GM21717 (cell line): ENCODE measurements around the gene RANGAP1.

Experiments used
- ATAC-seq: cut with Tn5 transposase; IDR thresholded peaks from one replicate; pipeline ENCODE4 v1.9.1; 2021; ENCODE audit warnings: mild to moderate bottlenecking, moderate library complexity; ENCODE audit not compliant: unreplicated experiment

Gene RANGAP1

DNA sequence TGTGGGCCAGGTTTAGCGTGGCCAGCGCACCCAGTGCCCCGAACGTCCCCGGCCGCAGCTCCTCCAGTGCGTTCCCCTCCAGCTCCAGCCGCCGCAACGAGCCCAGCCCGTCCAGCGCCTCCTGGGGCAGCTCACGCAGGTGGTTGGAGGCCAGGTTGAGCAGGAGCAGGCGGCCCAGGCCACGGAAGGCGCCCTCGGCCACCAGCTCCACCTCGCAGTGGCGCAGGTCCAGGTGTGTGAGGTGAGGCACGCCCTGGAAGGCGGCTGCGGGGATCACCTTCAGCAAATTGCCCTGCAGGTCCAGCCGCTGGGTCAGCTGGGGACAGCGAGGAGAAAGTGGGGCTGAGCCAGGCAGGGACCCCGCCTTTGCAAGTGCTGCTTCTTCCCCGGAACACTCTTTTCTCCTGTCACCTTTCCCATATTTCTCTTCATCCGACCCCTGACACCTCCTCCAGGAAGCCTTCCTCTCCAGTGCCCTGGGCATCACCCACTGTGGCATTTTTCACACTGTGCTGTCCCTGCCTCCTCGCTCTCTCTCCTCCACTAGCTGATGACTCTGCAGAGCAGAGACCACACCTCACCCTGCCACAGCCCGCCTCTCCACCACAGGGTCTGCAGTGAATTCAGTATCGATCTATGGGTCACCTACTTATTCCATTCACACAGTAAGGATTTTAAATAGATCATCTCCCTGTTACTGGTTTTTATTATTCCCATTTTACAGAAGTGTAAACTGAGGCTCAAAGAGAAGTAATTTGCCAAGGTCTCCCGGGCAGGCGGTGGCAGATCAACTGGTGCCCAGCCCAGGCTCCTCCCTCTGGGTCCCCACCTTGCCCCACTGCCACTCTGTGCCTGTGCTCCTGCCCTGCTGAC lies 47.2 kb downstream of the RANGAP1 start:
- ATAC-seq, result no peak

DNA sequence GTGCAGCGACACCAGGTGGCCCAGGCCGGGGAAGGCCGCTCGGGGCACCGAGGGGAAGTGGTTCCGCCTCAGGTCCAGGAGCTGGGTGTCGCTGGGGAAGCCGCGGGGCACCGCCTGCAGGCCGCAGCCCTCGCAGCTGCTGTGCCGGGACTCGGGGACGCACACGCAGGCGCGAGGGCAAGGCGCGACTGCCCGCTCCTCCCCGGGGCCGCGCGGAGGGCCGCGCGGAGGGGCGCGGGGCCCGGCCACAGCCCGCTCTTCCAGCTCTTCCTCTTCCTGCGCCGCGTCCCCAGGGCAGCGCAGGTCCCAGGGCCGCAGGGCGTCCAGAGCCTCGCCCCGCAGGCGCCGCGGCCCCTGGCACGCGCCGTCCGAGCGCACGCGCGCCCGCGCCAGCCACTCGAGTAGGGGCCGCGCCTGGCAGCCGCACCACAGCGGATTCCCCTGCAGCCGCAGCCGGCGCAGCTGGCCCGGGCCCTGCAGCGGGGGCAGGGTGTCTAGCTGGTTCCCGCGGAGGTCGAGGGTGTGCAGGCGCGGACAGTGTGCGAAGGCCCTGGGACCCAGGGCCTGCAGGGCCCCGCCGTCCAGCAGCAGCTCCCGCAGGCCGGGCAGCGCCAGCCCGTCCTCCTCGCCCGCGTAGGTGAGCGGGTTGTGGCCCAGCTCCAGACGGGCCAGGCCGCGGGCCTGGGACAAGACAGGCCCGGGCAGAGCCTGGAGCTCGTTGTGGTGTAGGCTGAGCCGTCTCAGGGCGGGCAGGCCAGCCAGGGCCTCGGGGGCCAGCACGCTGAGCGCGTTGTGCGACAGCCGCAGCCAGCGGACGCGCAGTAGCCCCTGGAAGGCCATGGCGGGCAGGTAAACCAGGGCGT lies 48.0 kb downstream of the RANGAP1 start:
- peak; percentile 69 for ATAC-seq

DNA sequence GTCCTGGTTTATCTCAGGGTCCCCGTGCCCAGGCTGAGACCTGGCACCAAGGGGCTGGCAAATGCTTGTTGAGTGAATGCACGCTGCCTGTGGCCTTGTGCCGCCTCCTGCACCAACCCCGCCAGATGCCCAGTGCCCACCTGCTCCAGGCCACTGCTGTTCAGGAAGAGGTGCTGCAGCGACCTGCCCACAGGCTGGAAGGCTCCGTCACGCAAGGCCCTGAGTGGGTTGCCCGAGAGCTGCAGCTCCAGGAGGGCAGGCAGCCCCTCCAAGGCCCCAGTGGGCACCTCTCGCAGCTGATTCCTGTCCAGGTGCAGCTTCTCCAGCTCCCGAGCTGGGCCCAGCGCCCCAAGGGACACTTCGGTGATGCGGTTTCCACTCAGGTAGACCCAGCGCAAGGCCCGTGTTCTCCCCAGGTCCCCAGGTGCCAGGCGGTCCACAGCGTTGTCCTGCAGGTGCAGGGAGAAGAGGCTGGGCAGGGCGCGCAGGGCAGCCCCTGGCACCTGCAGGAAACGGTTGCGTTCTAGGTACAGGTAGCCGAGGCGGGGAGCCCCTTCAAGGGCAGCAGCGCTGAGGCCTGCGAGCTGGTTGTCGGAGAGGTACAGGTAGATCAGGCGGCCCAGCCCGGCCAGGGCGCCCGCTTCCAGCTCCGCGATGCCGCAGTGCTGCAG lies 48.8 kb downstream of the RANGAP1 start:
- no peak for ATAC-seq

DNA sequence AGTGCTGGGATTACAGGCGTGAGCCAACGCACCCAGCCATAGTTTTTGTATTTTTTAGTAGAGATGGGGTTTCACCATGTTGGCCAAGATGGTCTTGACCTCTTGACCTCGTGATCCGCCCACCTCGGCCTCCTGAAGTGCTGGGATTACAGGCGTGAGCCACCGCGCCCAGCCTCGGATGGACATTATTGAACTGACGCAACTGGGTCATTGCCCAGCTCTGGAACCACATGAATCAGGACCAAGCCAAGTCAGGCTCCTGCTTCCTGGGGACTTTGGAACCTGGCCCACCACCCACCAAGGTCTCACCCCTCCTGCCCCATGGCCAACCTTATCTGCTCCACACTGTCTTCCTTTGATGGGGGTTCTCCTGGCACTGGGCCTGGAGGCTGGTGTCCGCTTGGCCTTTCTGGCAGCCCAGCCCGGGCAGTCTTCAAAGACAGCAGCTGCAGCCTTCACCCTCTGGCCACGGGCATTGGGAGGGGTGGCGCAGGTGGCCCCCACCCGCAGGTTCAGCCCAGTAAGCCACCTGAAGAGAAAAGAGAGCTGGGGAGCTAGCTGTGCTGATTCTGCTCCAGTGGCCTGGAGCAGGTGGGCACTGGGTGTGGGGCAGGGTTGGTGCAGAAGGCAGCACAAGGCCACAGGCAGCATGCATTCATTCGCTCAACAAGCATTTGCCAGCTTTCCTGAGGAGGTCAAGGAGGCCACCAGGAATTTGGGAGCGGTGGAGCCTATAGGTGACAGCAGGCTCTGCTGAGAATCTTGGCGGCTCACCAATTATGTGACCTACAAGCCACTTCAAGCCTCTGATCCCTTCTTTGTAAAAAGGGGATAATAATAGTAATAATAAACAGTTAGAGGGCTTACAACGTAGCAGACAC lies 50.9 kb downstream of the RANGAP1 start:
- ATAC-seq, result no peak

DNA sequence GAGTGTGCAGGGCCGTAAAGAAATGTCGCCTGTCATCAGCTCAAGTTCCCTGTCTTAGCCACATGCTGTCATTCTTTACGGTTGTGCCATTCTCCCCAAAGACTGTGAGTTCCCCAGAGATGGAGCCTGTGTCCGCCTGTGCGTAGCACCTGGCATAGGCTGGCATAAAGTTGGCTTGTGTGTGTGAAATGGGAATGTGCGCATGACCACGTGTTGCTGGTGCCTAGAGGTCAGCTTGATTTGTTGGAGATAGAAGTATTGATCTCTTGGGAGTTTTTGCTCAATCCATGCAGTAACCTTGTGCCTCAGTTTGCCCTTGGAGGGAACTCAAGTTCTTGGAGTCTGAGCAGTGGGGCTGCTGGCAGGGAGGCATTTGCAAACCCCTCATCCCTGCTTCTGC lies 54.6 kb downstream of the RANGAP1 start:
- ATAC-seq, result no peak

DNA sequence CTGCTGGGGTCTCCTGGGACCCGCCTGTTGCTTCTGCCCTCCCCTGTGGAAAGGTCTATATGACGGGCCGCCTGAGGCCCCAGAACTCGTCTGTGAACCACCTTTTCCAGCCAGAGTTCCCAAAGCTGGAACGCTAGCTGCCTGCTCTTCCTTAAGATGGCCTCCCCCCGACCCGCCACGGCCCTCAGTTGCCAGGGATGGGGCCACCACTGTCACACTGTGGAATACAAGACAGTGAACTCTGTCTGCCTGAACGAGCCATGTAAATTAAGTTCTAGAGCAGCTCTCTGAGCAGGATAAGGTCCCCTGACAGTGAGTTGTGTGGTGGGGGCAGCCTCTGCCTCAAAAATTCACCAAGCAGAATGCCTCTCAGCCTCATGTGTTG lies 55.6 kb downstream of the RANGAP1 start:
- no peak for ATAC-seq

DNA sequence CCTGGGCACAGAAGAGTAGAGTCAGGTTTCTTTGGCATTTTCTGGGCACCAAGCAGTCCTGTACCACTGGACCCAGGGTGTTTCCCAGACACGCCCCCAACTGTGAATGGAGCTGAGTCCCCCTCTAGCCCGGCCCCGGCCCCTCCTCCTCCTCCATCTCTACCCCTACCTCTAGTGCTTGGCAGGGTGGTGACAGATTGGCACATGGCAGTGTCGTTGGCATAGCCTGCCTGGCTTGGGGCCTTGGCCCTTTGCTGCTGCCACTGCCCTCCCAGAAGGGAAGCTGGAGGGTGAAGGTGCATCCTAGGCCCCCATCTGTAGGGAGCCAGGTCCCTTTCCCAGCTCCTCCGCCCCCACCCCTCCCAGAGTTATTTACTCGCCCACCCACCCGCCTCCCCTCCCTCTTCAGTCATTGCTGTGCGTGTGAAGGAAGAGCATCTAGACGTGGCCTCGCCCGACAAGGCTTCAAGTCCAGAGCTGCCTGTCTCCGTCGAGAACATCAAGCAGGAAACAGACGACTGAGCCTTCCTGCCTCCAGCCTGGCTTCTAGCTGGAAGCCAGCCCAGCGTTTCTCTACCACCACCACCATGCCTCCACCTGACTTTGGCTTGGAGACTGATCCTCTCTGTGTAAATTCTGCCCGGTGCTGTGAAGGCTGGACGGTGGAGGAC lies 56.1 kb downstream of the RANGAP1 start:
- ATAC-seq, result no peak

DNA sequence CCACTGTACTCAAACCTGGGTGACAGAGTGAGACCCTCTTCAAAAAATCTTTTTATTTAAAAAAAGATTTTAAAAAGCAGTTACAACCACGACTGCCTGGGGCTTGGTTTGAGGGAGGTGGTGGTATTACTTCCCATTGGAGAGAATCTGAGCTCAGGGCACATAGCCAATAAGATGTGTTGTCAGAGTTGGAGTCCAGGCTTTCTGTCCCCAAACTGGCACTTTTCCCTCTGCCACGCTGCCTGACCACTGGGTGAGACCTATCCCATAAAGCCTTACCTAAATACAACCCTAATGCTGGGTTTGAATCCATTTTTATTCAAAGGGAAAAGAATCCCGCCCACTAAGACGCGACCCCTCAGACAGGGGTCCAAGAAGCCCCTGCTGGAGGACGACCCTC lies 56.8 kb downstream of the RANGAP1 start:
- ATAC-seq, result no peak

DNA sequence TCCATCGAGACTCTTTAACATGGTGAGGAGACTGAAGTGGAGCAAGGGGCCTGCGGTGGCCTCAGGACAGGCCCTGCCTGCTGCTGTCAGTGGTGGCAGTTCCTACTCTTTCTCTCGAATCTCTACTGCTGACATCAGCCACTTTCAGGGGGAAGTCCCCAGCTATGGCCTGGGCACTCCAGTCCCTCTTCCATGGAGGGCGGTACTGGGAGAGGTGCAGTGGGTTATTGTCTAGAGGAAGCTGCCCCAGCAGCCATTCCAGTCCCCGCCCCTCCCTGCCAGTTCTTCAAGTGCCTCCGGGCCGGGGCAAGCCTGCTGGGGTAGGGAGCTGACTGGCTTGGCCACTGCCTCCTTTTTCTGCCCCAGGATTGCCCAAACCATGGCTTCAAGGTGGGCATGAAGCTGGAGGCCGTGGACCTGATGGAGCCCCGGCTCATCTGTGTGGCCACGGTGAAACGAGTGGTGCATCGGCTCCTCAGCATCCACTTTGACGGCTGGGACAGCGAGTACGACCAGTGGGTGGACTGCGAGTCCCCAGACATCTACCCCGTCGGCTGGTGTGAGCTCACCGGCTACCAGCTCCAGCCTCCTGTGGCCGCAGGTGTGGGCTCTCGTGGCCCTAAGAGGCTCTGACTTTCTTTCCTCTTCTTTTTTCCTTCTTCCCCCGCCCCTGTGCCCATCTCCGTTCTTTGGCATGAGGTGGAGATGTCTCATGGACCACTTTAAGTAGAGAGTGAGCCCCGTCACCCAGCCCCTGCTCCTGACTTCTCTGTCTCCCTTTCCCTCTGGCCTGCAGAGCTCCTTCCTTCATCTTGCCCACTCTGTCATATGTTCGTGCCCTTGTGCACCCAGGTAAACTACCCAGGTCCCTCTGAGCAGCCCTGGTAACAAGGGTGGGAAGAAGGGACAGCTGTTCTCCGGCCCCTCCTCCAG lies 59.0 kb downstream of the RANGAP1 start:
- ATAC-seq, result no peak

DNA sequence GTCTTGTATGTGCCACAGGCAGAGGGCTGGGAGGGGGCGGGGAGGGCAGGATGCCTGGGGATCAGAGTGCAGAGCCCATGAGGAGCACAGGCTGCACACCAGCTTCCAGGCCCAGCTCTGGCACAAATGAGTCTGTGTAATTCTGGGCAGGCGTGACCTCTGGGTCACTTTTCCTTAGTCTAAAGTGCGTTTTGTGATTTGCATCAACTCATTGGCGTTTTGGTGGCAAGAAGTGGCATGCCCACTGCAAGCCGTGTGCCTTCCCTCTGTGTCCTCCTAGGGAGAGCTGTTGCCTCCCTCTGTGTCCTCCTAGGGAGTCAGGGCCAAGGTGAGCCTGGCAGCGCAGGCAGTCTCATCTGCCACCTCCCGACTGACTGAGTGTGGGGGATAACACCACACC lies 62.5 kb downstream of the RANGAP1 start:
- ATAC-seq, result no peak

DNA sequence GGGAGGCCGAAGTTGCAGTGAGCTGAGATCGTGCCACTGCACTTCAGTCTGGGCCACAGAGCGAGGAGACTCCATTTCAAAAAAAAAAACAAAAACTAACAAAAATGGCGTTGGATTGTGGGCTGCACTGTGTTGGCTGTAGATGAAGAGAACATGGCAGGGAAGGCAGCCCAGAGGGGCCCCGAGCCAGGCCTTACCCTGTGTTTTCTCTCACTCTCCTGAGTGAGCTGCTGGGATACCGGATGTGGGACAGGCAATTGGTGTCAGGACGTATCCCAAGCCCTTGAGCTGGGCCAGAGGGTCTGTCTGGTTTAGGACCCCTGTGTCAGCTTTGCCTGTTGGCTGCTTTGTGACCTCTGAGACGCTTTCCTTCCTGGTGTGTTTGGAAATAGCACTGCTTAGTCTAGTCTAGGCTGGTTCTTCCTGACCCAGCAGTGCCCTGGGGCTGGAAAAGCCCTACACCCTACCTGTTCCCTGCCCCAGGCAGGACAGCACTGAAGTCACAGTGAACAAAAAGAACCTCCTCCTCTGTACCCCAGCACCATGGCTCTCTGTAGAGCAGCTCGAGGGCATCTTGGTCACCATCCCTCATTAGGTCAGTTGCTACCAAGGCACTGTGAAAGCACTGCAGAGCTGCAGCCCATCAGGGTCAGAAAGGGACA lies 63.0 kb downstream of the RANGAP1 start:
- ATAC-seq, result no peak

DNA sequence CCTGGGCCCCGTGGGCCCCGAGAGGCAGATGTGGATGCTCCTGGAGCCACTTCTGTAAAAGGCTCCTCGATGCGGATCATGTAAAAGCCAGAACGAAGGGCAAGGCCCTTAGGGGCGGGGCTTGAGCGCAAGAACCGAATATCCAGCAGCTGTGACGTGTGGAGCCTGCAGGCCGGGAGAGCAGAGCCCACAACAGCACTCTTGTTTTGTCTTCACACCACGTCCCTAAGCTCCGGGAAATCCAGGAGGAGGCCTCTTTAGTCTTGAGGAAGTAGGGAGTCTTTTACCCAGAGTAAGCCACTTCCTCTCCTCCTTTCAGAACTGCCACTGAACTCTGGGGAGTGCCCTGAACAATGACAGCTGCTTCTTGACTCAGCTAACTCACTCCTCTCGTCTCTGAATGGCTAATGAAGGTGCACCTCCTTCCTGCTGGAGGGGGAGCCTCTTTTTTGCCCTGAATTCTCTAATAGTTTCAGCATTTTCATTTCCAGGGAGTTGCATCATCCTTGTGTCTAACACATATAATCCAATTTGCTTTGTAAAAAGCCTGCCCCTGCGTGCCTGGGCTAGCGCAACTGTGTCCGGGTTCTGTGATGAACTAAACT lies 68.3 kb downstream of the RANGAP1 start:
- no peak for ATAC-seq

DNA sequence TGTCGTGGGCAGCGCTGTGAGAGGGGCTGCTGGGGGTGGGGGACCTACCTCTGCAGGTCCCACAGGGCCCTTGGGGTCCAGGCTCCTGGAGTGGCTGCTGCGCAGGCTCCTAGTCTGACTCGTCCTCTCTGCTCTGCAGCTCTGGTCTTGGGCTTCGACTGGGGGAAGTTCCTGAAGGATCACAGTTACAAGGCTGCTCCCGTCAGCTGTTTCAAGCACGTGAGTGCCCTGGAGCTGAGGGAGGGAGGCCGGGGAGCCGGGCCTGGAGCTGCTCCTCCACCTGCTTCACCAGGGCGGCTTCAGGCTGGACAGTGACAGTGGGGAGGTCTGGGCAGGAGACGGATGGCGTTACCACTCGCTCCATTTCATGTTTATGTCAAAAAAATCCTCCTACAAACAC lies 69.0 kb downstream of the RANGAP1 start:
- ATAC-seq, result no peak

DNA sequence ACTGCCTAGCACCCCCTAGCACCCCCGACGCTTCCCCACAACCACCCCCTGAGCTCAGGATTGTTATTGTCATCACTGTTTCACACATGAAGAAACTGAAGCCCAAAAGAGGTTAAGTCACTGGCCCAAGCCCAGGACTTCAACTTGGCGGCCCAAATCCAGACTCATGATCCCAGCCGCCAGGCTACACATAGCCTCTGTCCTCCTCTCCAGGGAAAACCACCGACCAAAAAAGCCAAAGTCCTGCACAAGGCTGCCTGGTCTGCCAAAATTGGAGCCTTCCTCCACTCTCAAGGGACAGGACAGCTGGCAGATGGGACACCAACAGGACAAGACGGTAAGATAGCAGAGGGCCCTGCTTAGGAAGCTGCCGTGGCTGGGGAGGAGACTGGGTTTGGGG lies 70.1 kb downstream of the RANGAP1 start:
- no peak for ATAC-seq

DNA sequence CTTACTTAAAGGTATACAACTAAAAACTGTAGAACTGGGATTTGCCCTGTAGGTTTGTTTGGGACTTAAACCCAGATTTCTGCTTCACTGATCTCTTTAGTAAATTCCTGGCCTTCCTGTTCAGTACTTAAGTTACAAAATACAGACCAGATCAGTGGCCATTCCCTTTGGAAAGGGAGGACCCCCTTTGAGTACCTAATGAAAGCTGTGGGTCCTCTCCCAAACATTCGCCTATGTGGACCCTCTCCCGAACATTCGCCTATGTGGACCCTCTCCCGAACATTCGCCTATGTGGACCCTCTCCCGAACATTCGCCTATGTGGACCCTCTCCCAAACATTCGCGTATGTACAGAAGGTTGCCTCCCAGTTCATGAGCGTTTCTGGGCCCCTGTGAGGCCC lies 70.6 kb downstream of the RANGAP1 start:
- no peak for ATAC-seq

DNA sequence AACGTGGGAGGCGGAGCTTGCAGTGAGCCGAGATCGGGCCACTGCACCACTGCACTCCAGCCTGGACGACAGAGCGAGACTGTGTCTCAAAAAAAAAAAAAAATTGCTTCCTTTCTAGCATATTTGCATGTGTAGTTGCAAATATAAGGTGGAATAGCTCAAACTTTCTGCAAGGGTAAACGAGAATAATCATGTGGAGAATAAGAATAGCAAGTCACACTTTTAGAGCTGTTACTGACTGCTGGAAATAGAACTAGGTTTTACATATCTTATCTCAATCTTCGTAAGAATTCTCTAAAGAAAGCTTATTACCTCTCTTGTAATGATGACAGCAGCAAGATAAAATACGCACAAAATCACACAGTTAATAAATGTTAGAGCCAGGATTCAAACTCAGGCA lies 79.3 kb downstream of the RANGAP1 start:
- ATAC-seq, result no peak

DNA sequence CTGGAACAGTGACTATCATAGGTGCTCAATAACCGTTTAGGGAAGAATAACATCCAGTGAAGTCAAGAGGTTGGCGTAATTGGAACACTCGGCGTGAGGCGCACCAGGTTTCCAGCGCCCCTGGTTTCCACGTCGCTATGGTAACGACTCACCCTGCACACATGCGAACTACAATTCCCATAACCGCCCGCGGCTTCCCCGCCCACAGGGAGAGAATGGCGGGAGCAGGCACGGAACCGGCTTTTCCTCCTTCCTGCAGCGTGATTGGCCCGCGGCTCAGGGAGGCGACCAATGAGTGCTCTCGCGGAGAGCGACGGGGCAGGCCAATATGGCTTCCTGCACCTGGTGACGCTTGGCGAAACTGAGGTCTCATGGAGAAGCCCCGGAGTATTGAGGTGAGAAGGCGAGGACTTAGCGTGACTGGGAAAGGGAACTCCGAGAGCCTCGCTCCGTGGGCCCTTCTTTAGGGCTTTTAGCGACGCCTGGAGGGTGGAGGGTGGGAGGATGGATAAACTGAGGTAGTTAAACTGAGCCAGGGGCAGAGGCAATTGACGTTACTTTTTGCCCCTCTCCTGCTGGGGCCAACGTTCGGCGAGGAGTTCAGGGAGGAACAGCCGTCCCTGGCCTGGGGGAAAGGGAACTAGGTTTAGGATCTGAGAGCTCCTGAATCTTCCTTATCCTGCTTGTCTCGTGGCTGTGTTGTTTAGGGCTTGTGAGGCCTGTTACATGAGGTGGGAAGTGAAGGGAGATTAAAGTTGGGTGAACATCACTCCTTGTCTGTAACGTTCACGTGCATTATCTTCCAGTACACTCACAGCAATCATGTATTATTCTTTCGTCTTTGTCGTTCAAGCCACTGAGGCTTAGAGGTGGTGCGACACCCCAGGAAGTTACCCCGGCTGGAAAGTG lies 80.7 kb downstream of the RANGAP1 start, which contains the start of gene L3MBTL2:
Gene L3MBTL2, plus strand, starts transcription at position 321 of the 909 bp plus-strand sequence. Its CDS starts 51 bp downstream, at position 372.
- peak; percentile 85 for ATAC-seq
